HG03378 (cell line): Measurements from ENCODE around the gene LRRC8D.
"Not testable (repeated sequence)": the region's sequence is repeated elsewhere in the genome, so short reads cannot be mapped to it uniquely, and the experiment has no call there.

Experiments
- ATAC-seq: cut with Tn5 transposase; IDR thresholded peaks from one replicate; pipeline ENCODE4 v1.9.1; 2021; ENCODE audit warnings: mild to moderate bottlenecking, moderate library complexity; ENCODE audit not compliant: unreplicated experiment

LRRC8D gene

GRCh38 chr1:89820422-89821321 is at the start of gene LRRC8D:
TSS of gene LRRC8D (plus strand) at chr1:89821032. CDS start at chr1:89933069, 112,037 bp downstream.
- ATAC-seq: peak; percentile 61

- no peak for ATAC-seq
Observed at GRCh38 chr1:89771991-89772560, 48.8 kb upstream of the LRRC8D start.

- not testable (repeated sequence) for ATAC-seq
Observed at GRCh38 chr1:89776104-89776503, 44.7 kb upstream of the LRRC8D start.

- ATAC-seq: not testable (repeated sequence)
Observed at GRCh38 chr1:89777271-89777670, 43.6 kb upstream of the LRRC8D start.

- ATAC-seq: no peak
Observed at GRCh38 chr1:89779151-89779940, 41.5 kb upstream of the LRRC8D start.

GRCh38 chr1:89780721-89781120 is 40.1 kb upstream of the LRRC8D start:
- no peak for ATAC-seq

GRCh38 chr1:89781494-89782126 is 39.2 kb upstream of the LRRC8D start:
- peak; percentile 82 for ATAC-seq

- no peak for ATAC-seq
Observed at GRCh38 chr1:89786628-89787214, 34.1 kb upstream of the LRRC8D start.

- no peak for ATAC-seq
Observed at GRCh38 chr1:89790592-89790991, 30.2 kb upstream of the LRRC8D start.

GRCh38 chr1:89791064-89791726 is 29.6 kb upstream of the LRRC8D start:
- no peak for ATAC-seq

- no peak for ATAC-seq
Observed at GRCh38 chr1:89794406-89794805, 26.4 kb upstream of the LRRC8D start.

- ATAC-seq: not testable (repeated sequence)
Observed at GRCh38 chr1:89795571-89795970, 25.3 kb upstream of the LRRC8D start.

- not testable (repeated sequence) for ATAC-seq
Observed at GRCh38 chr1:89797876-89798275, 23.0 kb upstream of the LRRC8D start.

GRCh38 chr1:89799495-89799894 is 21.3 kb upstream of the LRRC8D start:
- no peak for ATAC-seq

- no peak for ATAC-seq
Observed at GRCh38 chr1:89800022-89800655, 20.7 kb upstream of the LRRC8D start.

- no peak for ATAC-seq
Observed at GRCh38 chr1:89800718-89801117, 20.1 kb upstream of the LRRC8D start.

GRCh38 chr1:89802051-89802450 is 18.8 kb upstream of the LRRC8D start:
- no peak for ATAC-seq

GRCh38 chr1:89802841-89803240 is 18.0 kb upstream of the LRRC8D start:
- ATAC-seq: no peak

- ATAC-seq: peak; percentile 81
Observed at GRCh38 chr1:89804642-89805237, 16.1 kb upstream of the LRRC8D start.
